ENCODE results near the gene ATP1B3.
"Not testable (repeated sequence)": the region's sequence is repeated elsewhere in the genome, so short reads cannot be mapped to it uniquely, and the experiment has no call there.

Gene ATP1B3

GRCh38 chr3:141901914-141902313 lies 25.5 kb downstream of the ATP1B3 start:
- in situ Hi-C loops (cut with MboI; ENCODE audit: low sequenced_read_pairs), result no loop called here

GRCh38 chr3:141904203-141904602 lies 27.8 kb downstream of the ATP1B3 start:
- in situ Hi-C loops (cut with MboI; ENCODE audit: low sequenced_read_pairs), result no loop called here

- in situ Hi-C loops (cut with MboI; ENCODE audit: low sequenced_read_pairs), result no loop called here
Measured at GRCh38 chr3:141905129-141905528, 28.7 kb downstream of the ATP1B3 start.

- in situ Hi-C loops (cut with MboI; ENCODE audit: low sequenced_read_pairs), result no loop called here
Measured at GRCh38 chr3:141909408-141909807, 33.0 kb downstream of the ATP1B3 start.

- in situ Hi-C loops (cut with MboI; ENCODE audit: low sequenced_read_pairs), result not testable (repeated sequence)
Measured at GRCh38 chr3:141909986-141910385, 33.5 kb downstream of the ATP1B3 start.

GRCh38 chr3:141913150-141913811 lies 36.8 kb downstream of the ATP1B3 start:
- in situ Hi-C loops (cut with MboI; ENCODE audit: low sequenced_read_pairs), result no loop called here

- in situ Hi-C loops (cut with MboI; ENCODE audit: low sequenced_read_pairs), result no loop called here
Measured at GRCh38 chr3:141914311-141914710, 37.9 kb downstream of the ATP1B3 start.

GRCh38 chr3:141915016-141915415 lies 38.6 kb downstream of the ATP1B3 start:
- in situ Hi-C loops (cut with MboI; ENCODE audit: low sequenced_read_pairs), result no loop called here

GRCh38 chr3:141915766-141916165 lies 39.3 kb downstream of the ATP1B3 start:
- in situ Hi-C loops (cut with MboI; ENCODE audit: low sequenced_read_pairs), result no loop called here

- in situ Hi-C loops (cut with MboI; ENCODE audit: low sequenced_read_pairs), result no loop called here
Measured at GRCh38 chr3:141920701-141921100, 44.3 kb downstream of the ATP1B3 start.

- in situ Hi-C loops (cut with MboI; ENCODE audit: low sequenced_read_pairs), result no loop called here
Measured at GRCh38 chr3:141921316-141921715, 44.9 kb downstream of the ATP1B3 start.

GRCh38 chr3:141925677-141926076 lies 49.2 kb downstream of the ATP1B3 start:
- in situ Hi-C loops (cut with MboI; ENCODE audit: low sequenced_read_pairs), result not testable (repeated sequence)

- in situ Hi-C loops (cut with MboI; ENCODE audit: low sequenced_read_pairs), result no loop called here
Measured at GRCh38 chr3:141926929-141927328, 50.5 kb downstream of the ATP1B3 start.

- in situ Hi-C loops (cut with MboI; ENCODE audit: low sequenced_read_pairs), result no loop called here
Measured at GRCh38 chr3:141928631-141929270, 52.3 kb downstream of the ATP1B3 start.

- in situ Hi-C loops (cut with MboI; ENCODE audit: low sequenced_read_pairs), result no loop called here
Measured at GRCh38 chr3:141929341-141929995, 53.0 kb downstream of the ATP1B3 start.

- in situ Hi-C loops (cut with MboI; ENCODE audit: low sequenced_read_pairs), result no loop called here
Measured at GRCh38 chr3:141930801-141931200, 54.4 kb downstream of the ATP1B3 start.

GRCh38 chr3:141933421-141934300 lies 57.2 kb downstream of the ATP1B3 start:
- in situ Hi-C loops (cut with MboI; ENCODE audit: low sequenced_read_pairs), result no loop called here

- in situ Hi-C loops (cut with MboI; ENCODE audit: low sequenced_read_pairs), result no loop called here
Measured at GRCh38 chr3:141934354-141934753, 57.9 kb downstream of the ATP1B3 start.

- in situ Hi-C loops (cut with MboI; ENCODE audit: low sequenced_read_pairs), result no loop called here
Measured at GRCh38 chr3:141938011-141938500, 61.6 kb downstream of the ATP1B3 start.

GRCh38 chr3:141939759-141940158 lies 63.3 kb downstream of the ATP1B3 start:
- in situ Hi-C loops (cut with MboI; ENCODE audit: low sequenced_read_pairs), result no loop called here

- in situ Hi-C loops (cut with MboI; ENCODE audit: low sequenced_read_pairs), result no loop called here
Measured at GRCh38 chr3:141940194-141940776, 63.8 kb downstream of the ATP1B3 start.
